Body of pancreas (tissue), 4 donors: ENCODE data around the gene PFKFB3.

Experiments
- POLR2A ChIP-seq, 3 donors: fragments of 450-650 bp; IDR thresholded peaks; one replicate each; pipeline ENCODE4 v1.6.1; 2016; ENCODE audit warnings: antibody characterized with exemption in 3 of 3, mild to moderate bottlenecking in 2 of 3
- TF ChIP-seq, protein P1 (sequence below), 7 experiments: fragments of 450-650 bp in 4 of 7; fragments of 200-600 bp in 3 of 7; sonication (generic) in 3 of 7; IDR thresholded peaks; one replicate each; pipeline ENCODE4 v1.5.1; 2016 to 2019; ENCODE audit warnings: antibody characterized with exemption in 7 of 7

DNA sequence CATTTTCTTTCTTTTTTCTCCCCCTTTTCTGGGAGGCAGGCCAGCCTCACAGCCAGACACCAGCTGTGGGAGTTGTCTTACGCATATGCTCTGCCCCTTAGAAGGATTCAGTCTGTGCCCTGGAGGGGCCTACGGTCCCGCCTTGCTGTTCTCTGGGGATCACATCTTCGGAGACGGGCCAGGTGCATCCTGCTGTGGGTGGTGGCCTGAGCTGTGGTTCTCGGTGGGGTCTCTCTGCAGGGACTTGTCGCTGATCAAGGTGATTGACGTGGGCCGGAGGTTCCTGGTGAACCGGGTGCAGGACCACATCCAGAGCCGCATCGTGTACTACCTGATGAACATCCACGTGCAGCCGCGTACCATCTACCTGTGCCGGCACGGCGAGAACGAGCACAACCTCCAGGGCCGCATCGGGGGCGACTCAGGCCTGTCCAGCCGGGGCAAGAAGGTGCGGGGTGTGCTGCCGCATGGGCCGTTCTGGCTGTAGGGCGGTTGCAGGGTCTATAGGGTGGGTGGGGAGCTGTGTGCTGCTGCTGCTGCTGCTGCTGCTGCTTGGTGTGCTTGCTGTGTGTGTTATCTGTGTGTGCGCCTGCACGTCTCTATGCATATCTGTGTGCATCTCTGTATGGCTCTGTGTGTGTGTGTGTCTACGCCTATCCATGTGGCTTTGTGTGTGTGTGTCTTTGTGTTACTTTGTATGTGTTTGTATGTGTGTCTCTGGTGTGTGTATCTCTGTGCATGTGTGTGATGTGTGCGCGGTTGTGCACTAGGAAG lies 17.9 kb downstream of the PFKFB3 start:
- no peak for TF ChIP-seq POLR2A (IDR thresholded peaks at IDR 0.05)
- TF ChIP-seq, protein P1, sequence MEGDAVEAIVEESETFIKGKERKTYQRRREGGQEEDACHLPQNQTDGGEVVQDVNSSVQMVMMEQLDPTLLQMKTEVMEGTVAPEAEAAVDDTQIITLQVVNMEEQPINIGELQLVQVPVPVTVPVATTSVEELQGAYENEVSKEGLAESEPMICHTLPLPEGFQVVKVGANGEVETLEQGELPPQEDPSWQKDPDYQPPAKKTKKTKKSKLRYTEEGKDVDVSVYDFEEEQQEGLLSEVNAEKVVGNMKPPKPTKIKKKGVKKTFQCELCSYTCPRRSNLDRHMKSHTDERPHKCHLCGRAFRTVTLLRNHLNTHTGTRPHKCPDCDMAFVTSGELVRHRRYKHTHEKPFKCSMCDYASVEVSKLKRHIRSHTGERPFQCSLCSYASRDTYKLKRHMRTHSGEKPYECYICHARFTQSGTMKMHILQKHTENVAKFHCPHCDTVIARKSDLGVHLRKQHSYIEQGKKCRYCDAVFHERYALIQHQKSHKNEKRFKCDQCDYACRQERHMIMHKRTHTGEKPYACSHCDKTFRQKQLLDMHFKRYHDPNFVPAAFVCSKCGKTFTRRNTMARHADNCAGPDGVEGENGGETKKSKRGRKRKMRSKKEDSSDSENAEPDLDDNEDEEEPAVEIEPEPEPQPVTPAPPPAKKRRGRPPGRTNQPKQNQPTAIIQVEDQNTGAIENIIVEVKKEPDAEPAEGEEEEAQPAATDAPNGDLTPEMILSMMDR (IDR thresholded peaks at IDR 0.05) = no peak
